ENCODE data around the gene PARD3B.

GRCh38 chr2:205637320-205637602 is 1092.0 kb downstream of the PARD3B start:
- TF ChIP-seq EZH2 (IDR thresholded peaks at IDR 0.05; ENCODE audit: low read length, unreplicated experiment) (no peak), CTCF (conservative IDR thresholded peaks at IDR 0.05; ENCODE audit: low read depth, low read length) (no peak)

Measured in PC-3 (cell line).